Upper lobe of left lung (tissue), 6 donors: Measurements from ENCODE around the gene TMEM245. TPM values are rescaled to one million over a fixed set of nuclear protein-coding genes. Genes with fewer than 3 reads are reported as not detected.

Experiments
- ATAC-seq, 2 donors: fragments of 200-7000 bp; cut with Tn5 transposase; one replicate each; pipeline ENCODE4 v1.9.1; 2022; ENCODE audit warnings: mild to moderate bottlenecking in 2 of 2, moderate library complexity in 2 of 2; ENCODE audit not compliant: low FRiP score in 2 of 2
- DNase-seq, 2 donors: peaks; one replicate each; pipeline ENCODE4 v3.0.0-alpha.2; 2019 to 2020
- H3K27ac ChIP-seq, 4 donors: fragments of 200-600 bp; sonication (generic); one replicate each; pipeline ENCODE4 v1.5.1; 2016 to 2019
- H3K27me3 ChIP-seq, 4 donors: fragments of 200-600 bp; sonication (generic); one replicate each; pipeline ENCODE4 v1.5.1; 2017 to 2019
- H3K36me3 ChIP-seq, 4 donors: fragments of 200-600 bp; sonication (generic); one replicate each; pipeline ENCODE4 v1.5.1; 2016 to 2019
- H3K4me1 ChIP-seq, 4 donors: fragments of 200-600 bp; sonication (generic); one replicate each; pipeline ENCODE4 v1.5.1; 2018 to 2019
- H3K4me3 ChIP-seq, 4 donors: fragments of 200-600 bp; sonication (generic); one replicate each; pipeline ENCODE4 v1.5.1; 2017 to 2019; ENCODE audit warnings: mild to moderate bottlenecking in 2 of 4, moderate library complexity in 1 of 4
- H3K9me3 ChIP-seq, 4 donors: fragments of 200-600 bp; sonication (generic); one replicate each; pipeline ENCODE4 v1.5.1; 2018 to 2019
- CTCF ChIP-seq, 6 experiments: fragments of 450-650 bp in 4 of 6; fragments of 200-600 bp in 2 of 6; sonication (generic) in 2 of 6; IDR thresholded peaks; one replicate each; pipeline ENCODE4 v1.5.1; 2016 to 2019; ENCODE audit warnings: antibody characterized with exemption in 6 of 6
- EP300 ChIP-seq, 4 donors: sonication (generic); formaldehyde crosslinking; IDR thresholded peaks; one replicate each; pipeline ENCODE4 v1.5.1; 2017; ENCODE audit warnings: antibody characterized with exemption in 4 of 4, control low read depth in 2 of 4
- POLR2A ChIP-seq, 4 donors: fragments of 450-650 bp; IDR thresholded peaks; one replicate each; pipeline ENCODE4 v1.5.1; 2016 to 2017; ENCODE audit warnings: antibody characterized with exemption in 4 of 4, mild to moderate bottlenecking in 2 of 4
- POLR2AphosphoS5 ChIP-seq, 2 donors: sonication (generic); formaldehyde crosslinking; IDR thresholded peaks; one replicate each; pipeline ENCODE4 v1.5.1; 2017; ENCODE audit warnings: antibody characterized with exemption in 2 of 2
- WGBS, 2 donors: methylation state at CpG; one replicate each; pipeline ENCODE4 v1.1.5; 2017 to 2018; 5-methylcytosine and 5-hydroxymethylcytosine counted together
- total RNA-seq, 6 donors: library from RNA; depleted of rRNA in 4 of 6; stranded (reverse); fragments of >200 nt in 4 of 6; gene quantifications; one replicate each; pipeline versions ENCODE4 v1.1.0 to v1.2.1, GENCODE V29; 2016 to 2021
- donor health status: DM: no; HTN: no; CAD: no; lungs with moderate emphysema.
- donor health status: DM: no; HTN: yes; CAD: no; lungs with severe emphysema.

Gene TMEM245
- total RNA-seq, 6 donors from 2014 or later, result 54.5 to 203 (median 88.7) TPM

GRCh38 chr9:109036744-109037680 lies 82.7 kb downstream of the TMEM245 start:
- no peaks in the 10 kb centered on the region for H3K27me3 ChIP-seq
- peak overlapping the region in 3 of 4 donors; percentile 18 to 59 (median 30) for H3K27ac ChIP-seq
- H3K36me3 ChIP-seq, result peaks cover 10 to 34% (median 15%) of the 10 kb centered on the region in 4 donors
- no peak overlapping the region for H3K4me3 ChIP-seq
- DNase-seq, result no peak
- 76 to 78% methylated on average over 6 of the region's 6 CpGs for WGBS, 2 donors
- no peaks in the 10 kb centered on the region for H3K9me3 ChIP-seq
- TF ChIP-seq POLR2A (IDR thresholded peaks at IDR 0.05) (no peak), CTCF (IDR thresholded peaks at IDR 0.05) (no peak), POLR2AphosphoS5 (IDR thresholded peaks at IDR 0.05) (no peak), EP300 (IDR thresholded peaks at IDR 0.05) (no peak)
- peaks cover 5 to 18% (median 13%) of the 10 kb centered on the region in 4 donors for H3K4me1 ChIP-seq
- ATAC-seq, result peak in 1 of 2 donors; percentile 7

GRCh38 chr9:109035684-109036423 lies 83.9 kb downstream of the TMEM245 start:
- 70 to 71% methylated on average over 2 of the region's 2 CpGs for WGBS, 2 donors
- peak in 1 of 2 donors; percentile 58 for DNase-seq
- ATAC-seq, result peak; percentile 81 to 86
- no peaks in the 10 kb centered on the region for H3K27me3 ChIP-seq
- H3K4me3 ChIP-seq, result no peak overlapping the region
- H3K9me3 ChIP-seq, result no peaks in the 10 kb centered on the region
- TF ChIP-seq POLR2A (IDR thresholded peaks at IDR 0.05) (no peak), POLR2AphosphoS5 (IDR thresholded peaks at IDR 0.05) (peak in 1 of 2 donors; percentile 15)
- H3K27ac ChIP-seq, result peak overlapping the region in 2 of 4 donors; percentile 18 to 59
- H3K4me1 ChIP-seq, result peaks cover 5 to 18% (median 13%) of the 10 kb centered on the region in 4 donors
- H3K36me3 ChIP-seq, result peaks cover 10 to 39% (median 17%) of the 10 kb centered on the region in 4 donors

- no peak for DNase-seq
- H3K27ac ChIP-seq, result no peak overlapping the region
Observed at GRCh38 chr9:109033941-109034700, 85.6 kb downstream of the TMEM245 start.

GRCh38 chr9:109031241-109031640 lies 88.5 kb downstream of the TMEM245 start:
- ATAC-seq (no peak), DNase-seq (no peak)
- Histone ChIP-seq H3K4me1 (peaks cover 0 to 14% (median 13%) of the 10 kb centered on the region in 4 donors), H3K4me3 (no peak overlapping the region), H3K27ac (no peak overlapping the region), H3K9me3 (no peaks in the 10 kb centered on the region), H3K36me3 (peaks cover 10 to 40% (median 15%) of the 10 kb centered on the region in 4 donors), H3K27me3 (no peaks in the 10 kb centered on the region)
- WGBS, 2 donors, result 95 to 96% methylated on average over 3 of the region's 3 CpGs
- no peak for TF ChIP-seq POLR2A (IDR thresholded peaks at IDR 0.05)
- no peak for TF ChIP-seq POLR2AphosphoS5 (IDR thresholded peaks at IDR 0.05)
- TF ChIP-seq CTCF (IDR thresholded peaks at IDR 0.05), result no peak
- TF ChIP-seq EP300 (IDR thresholded peaks at IDR 0.05), result no peak

More at GRCh38 chr9:109033941-109034700, 85.6 kb downstream of the TMEM245 start:
- Histone ChIP-seq H3K9me3 (no peaks in the 10 kb centered on the region), H3K4me1 (peaks cover 5 to 18% (median 13%) of the 10 kb centered on the region in 4 donors), H3K4me3 (no peak overlapping the region), H3K27me3 (no peaks in the 10 kb centered on the region), H3K36me3 (peaks cover 10 to 44% (median 17%) of the 10 kb centered on the region in 4 donors)
- no peak for TF ChIP-seq POLR2A (IDR thresholded peaks at IDR 0.05)
- TF ChIP-seq CTCF (IDR thresholded peaks at IDR 0.05), result no peak
- TF ChIP-seq EP300 (IDR thresholded peaks at IDR 0.05), result no peak
- TF ChIP-seq POLR2AphosphoS5 (IDR thresholded peaks at IDR 0.05), result no peak
- 80 to 91% methylated on average over 6 of the region's 6 CpGs for WGBS, 2 donors
- ATAC-seq, result no peak
